ENCODE results near the gene SHROOM2.

The SHROOM2 gene

GRCh38 chrX:9832811-9833210 lies 46.6 kb downstream of the SHROOM2 start:
- Histone ChIP-seq H3K36me3 (ENCODE audit: control insufficient read depth in 2 of 2, insufficient read depth in 1 of 2, low read length in 2 of 2) (no peaks in the 10 kb centered on the region), H3K4me1 (ENCODE audit: control insufficient read depth, insufficient read depth, low read length) (no peaks in the 10 kb centered on the region), H3K4me3 (ENCODE audit: low read depth, low read length) (no peak overlapping the region), H3K27ac (ENCODE audit: extremely low read depth, low read depth, low read length) (no peak overlapping the region), H3K9me3 (ENCODE audit: control insufficient read depth, insufficient read depth, low read depth, low read length) (no peaks in the 10 kb centered on the region)
- ChIA-PET CTCF (interaction anchor here (0.5 kb wide), 1 partner anchor 272 kb away, joined by 3 read pairs; no protein-coding TSS in a partner anchor), POLR2A (no interaction called here)
- no peak for TF ChIP-seq ZBTB20 (tag by site-specific recombination; IDR thresholded peaks at IDR 0.05)
- TF ChIP-seq ZNF624 (tag by site-specific recombination; IDR thresholded peaks at IDR 0.05) = no peak
- TF ChIP-seq ZNF239 (tag by site-specific recombination; IDR thresholded peaks at IDR 0.05) = no peak
- TF ChIP-seq ZNF558 (tag by site-specific recombination; IDR thresholded peaks at IDR 0.05) = no peak
- no peak for TF ChIP-seq ZNF394 (tag by site-specific recombination; IDR thresholded peaks at IDR 0.05; ENCODE audit: borderline replicate concordance)
- TF ChIP-seq ZNF654 (tag by site-specific recombination; IDR thresholded peaks at IDR 0.05; ENCODE audit: low read depth) = no peak
- no peak for TF ChIP-seq ZNF610 (tag by site-specific recombination; IDR thresholded peaks at IDR 0.05; ENCODE audit: borderline replicate concordance)
- TF ChIP-seq ZNF48 (tag by site-specific recombination; IDR thresholded peaks at IDR 0.05) = no peak
- no peak for TF ChIP-seq SCRT2 (tag by site-specific recombination; IDR thresholded peaks at IDR 0.05)
- TF ChIP-seq ZNF138 (tag by site-specific recombination; IDR thresholded peaks at IDR 0.05; ENCODE audit: borderline replicate concordance) = no peak
- no peak for TF ChIP-seq ZNF19 (tag by site-specific recombination; IDR thresholded peaks at IDR 0.05; ENCODE audit: low read depth)
- TF ChIP-seq ZNF560 (tag by site-specific recombination; IDR thresholded peaks at IDR 0.05; ENCODE audit: borderline replicate concordance) = no peak
- no peak for TF ChIP-seq ZNF416 (tag by site-specific recombination; IDR thresholded peaks at IDR 0.05)

GRCh38 chrX:9835585-9836210 lies 49.5 kb downstream of the SHROOM2 start:
- TF ChIP-seq WT1 (tag by site-specific recombination; IDR thresholded peaks at IDR 0.05) (no peak), ZNF138 (tag by site-specific recombination; IDR thresholded peaks at IDR 0.05; ENCODE audit: borderline replicate concordance) (no peak), FEZF1 (tag by site-specific recombination; IDR thresholded peaks at IDR 0.05) (no peak), PRDM6 (tag by site-specific recombination; IDR thresholded peaks at IDR 0.05) (no peak), ZNF514 (tag by site-specific recombination; IDR thresholded peaks at IDR 0.05) (no peak), CTCF (tag by site-specific recombination; IDR thresholded peaks at IDR 0.05) (no peak), ZNF335 (tag by site-specific recombination; conservative IDR thresholded peaks at IDR 0.05) (no peak), ZNF350 (tag by site-specific recombination; IDR thresholded peaks at IDR 0.05) (no peak), GLIS1 (tag by site-specific recombination; IDR thresholded peaks at IDR 0.05) (no peak), ZNF624 (tag by site-specific recombination; IDR thresholded peaks at IDR 0.05) (no peak), ZNF146 (tag by site-specific recombination; IDR thresholded peaks at IDR 0.05) (no peak), TRIM28 (IDR thresholded peaks at IDR 0.05; ENCODE audit: borderline replicate concordance, low read length) (no peak), ZNF777 (tag by site-specific recombination; IDR thresholded peaks at IDR 0.05; ENCODE audit: borderline replicate concordance) (no peak), ZNF529 (tag by site-specific recombination; IDR thresholded peaks at IDR 0.05; ENCODE audit: insufficient replicate concordance) (no peak), ZFP37 (tag by site-specific recombination; IDR thresholded peaks at IDR 0.05) (no peak), PATZ1 (tag by site-specific recombination; IDR thresholded peaks at IDR 0.05) (no peak), SP2 (tag by site-specific recombination; IDR thresholded peaks at IDR 0.05) (no peak), ZNF302 (tag by site-specific recombination; IDR thresholded peaks at IDR 0.05; ENCODE audit: low read depth) (no peak), ZNF660 (tag by site-specific recombination; IDR thresholded peaks at IDR 0.05) (no peak), ZNF214 (tag by site-specific recombination; IDR thresholded peaks at IDR 0.05; ENCODE audit: borderline replicate concordance) (no peak)
- CTCF ChIA-PET = no interaction called here
- H3K27ac ChIP-seq (ENCODE audit: extremely low read depth, low read depth, low read length) = no peak overlapping the region
- no peaks in the 10 kb centered on the region for H3K9me3 ChIP-seq (ENCODE audit: control insufficient read depth, insufficient read depth, low read depth, low read length)
- H3K36me3 ChIP-seq (ENCODE audit: control insufficient read depth in 2 of 2, insufficient read depth in 1 of 2, low read length in 2 of 2) = no peaks in the 10 kb centered on the region
- no peak overlapping the region for H3K4me3 ChIP-seq (ENCODE audit: low read depth, low read length)
- POLR2A ChIA-PET = no interaction called here
- no peaks in the 10 kb centered on the region for H3K4me1 ChIP-seq (ENCODE audit: control insufficient read depth, insufficient read depth, low read length)

Data from HEK293 (cell line).